Dedifferentiated amniotic fluid mesenchymal stem cell (primary cell): ENCODE measurements around the gene LGALS3.

ENCODE experiments used
- DNase-seq: peaks from one replicate; pipeline ENCODE4 v3.0.0-alpha.2; 2016; ENCODE audit errors: extremely low spot score

Gene LGALS3

GRCh38 chr14:55131370-55132137 is 2.5 kb downstream of the LGALS3 start:
- no peak for DNase-seq

DNA sequence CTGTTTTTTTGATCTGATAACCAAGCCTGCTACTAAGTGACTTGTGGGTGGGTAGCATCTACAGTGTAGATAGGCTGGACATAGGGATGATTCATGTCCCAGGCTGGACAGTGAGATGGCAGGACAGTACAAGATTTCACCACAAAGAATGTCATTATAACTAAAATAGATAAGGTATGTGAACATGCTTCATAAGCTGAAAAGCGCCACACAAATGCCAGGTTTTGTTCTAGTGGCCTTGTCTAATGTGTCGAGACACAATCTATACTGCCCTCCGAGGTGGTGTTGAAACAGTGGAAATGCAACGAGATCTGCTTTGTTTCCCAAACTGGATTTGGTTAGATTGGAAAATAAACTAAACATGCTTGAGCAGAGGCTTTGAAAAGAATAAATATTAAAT is 4.4 kb downstream of the LGALS3 start:
- no peak for DNase-seq

DNA sequence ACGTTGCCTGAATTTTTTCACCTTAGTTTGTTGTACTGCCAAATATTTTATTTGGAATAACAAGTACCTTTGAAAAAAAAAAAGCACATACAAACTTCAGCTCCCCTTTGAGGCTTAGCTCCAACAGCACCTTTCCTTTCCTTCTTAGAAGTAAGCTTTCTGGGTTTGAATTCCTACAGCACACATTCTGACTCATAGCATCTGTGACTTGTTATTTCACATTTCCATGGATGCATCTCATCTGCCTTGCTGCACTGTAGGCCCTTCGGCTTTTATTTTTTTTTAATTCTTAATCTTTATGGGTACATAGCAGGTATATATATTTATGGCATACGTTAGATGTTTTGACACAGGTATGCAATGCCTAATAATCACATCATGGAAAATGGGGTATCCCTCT is 7.2 kb downstream of the LGALS3 start:
- DNase-seq, result no peak

DNA sequence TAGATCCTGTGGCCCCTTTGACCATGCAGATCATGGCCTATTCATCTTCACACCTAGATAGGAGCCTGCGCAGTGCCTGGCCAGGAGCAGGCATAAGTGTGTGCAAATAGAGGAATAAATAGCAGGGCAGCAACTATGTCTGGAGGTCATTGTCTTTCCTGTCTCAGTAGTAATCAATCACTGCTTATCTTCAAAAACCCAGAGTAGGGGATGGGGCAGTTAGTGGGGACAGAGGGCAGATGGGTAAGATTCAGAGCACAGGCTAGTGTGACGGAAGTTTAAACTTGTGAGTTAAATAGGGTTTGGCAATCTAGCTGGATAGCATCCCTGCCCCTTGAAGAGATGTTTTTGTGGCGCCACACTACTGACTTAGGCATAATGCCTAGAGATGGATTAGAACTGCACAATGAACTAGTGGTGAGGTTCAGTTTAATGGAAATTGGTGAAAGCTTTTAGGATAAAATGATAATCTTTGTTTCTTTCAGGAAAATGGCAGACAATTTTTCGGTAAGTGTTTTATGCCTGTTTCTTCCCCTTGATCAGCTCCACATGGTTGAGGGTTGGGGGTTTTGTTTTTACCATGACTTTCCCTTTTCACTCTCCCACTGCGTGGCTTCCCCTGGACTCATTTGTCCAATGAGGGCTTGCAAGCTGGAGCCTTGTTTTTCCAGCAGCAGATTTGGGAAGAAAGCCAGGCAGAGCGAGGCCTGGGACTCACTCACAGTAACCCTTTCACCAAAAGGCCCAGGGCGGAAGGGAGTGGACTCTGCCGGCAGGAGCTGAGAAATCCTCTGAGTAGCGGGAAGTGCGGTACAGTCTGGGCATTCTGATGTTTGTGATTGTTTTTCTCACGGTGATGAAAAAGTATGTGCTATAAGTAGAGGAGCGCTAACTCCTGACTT is 8.1 kb downstream of the LGALS3 start:
- DNase-seq, result peak; percentile 73

DNA sequence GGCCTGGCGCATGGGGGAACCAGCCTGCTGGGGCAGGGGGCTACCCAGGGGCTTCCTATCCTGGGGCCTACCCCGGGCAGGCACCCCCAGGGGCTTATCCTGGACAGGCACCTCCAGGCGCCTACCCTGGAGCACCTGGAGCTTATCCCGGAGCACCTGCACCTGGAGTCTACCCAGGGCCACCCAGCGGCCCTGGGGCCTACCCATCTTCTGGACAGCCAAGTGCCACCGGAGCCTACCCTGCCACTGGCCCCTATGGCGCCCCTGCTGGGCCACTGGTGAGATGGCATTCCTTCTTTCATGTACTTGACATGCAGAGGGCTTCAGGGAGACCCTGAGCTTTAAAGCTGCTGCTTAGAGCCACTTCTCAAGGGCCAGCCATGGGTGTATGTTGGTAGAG is 9.0 kb downstream of the LGALS3 start:
- DNase-seq, result no peak

GRCh38 chr14:55139141-55139540 is 10.1 kb downstream of the LGALS3 start:
- no peak for DNase-seq

GRCh38 chr14:55139696-55140509 is 10.9 kb downstream of the LGALS3 start:
- DNase-seq, result no peak

DNA sequence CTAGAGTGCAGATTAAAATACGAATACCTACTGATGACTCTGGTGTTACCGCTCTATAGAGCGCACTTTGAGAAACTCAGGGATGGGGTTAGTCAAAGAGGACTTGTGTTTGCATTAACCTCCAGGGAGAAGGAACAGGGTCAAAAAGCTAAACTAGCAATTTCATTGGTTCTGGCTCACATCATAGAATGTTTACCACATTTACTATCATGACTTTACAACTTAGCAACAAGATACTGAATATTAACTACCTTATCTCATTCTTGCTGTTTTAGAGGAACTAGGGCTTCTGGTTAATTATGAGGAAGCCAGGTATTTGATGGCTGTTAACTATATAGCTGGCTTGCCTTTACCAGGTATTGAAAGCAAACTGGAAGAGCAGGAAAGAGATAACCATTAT is 12.8 kb downstream of the LGALS3 start:
- DNase-seq, result no peak

GRCh38 chr14:55142466-55142865 is 13.4 kb downstream of the LGALS3 start:
- no peak for DNase-seq

- DNase-seq, result no peak
Observed at GRCh38 chr14:55146425-55146824, 17.4 kb downstream of the LGALS3 start.

DNA sequence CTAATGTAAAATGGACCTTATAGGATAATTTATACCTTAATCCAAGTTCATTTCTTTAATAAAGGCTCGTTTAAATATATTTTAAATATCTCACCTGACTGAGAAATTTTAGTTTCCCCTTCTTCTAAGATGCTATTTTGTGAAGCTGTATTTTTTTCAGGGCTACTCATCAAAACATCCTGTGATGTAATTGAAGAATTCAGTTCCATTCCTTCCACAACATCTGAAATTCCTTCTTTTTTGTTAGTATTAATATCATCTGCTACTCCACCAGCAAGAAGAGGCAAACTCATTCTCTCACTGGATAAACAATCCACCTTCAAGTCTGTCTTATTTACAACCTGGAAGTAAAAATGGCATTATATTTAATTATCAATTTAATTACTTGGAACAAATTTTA is 22.5 kb downstream of the LGALS3 start:
- no peak for DNase-seq

- DNase-seq, result peak; percentile 24
Observed at GRCh38 chr14:55152052-55152753, 23.2 kb downstream of the LGALS3 start.

GRCh38 chr14:55153951-55154350 is 24.9 kb downstream of the LGALS3 start:
- no peak for DNase-seq

DNA sequence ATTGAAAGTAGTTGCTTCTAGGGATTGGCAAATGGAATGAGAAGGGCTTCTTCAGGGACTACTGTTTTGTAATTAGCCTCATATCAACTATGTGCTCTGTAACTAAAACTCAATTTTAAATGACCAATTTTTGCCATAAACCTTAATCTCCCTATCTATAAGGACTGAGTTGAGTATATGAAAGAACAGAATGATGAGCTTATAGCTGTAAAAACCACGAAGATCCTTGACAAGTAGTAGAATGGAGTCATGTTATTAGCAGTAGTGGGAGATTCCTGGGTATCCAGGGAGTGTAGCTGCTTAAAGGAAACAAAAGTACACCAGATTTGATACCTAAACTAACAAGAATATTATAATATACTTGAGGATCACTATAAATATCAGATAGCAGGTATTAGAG is 28.0 kb downstream of the LGALS3 start:
- no peak for DNase-seq

- DNase-seq, result no peak
Observed at GRCh38 chr14:55158412-55158811, 29.4 kb downstream of the LGALS3 start.

DNA sequence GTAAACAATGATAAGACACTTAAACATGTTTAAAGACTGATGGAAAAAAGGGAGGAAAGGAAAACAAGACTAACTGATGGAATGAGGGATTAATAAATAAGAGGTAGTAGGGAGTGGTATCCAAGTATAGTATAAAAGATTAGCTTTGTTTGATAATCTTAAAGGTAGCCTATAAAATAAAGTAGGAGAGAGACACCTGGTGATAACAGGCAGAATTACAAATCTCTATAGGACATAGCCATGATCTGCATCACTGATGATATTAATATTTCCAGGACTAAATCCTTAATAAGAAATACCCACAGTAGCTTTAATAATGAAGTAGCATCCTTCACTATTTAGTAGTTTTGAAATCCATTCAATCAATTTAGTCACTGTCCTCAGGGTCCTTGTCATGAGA is 31.9 kb downstream of the LGALS3 start:
- peak; percentile 36 for DNase-seq

DNA sequence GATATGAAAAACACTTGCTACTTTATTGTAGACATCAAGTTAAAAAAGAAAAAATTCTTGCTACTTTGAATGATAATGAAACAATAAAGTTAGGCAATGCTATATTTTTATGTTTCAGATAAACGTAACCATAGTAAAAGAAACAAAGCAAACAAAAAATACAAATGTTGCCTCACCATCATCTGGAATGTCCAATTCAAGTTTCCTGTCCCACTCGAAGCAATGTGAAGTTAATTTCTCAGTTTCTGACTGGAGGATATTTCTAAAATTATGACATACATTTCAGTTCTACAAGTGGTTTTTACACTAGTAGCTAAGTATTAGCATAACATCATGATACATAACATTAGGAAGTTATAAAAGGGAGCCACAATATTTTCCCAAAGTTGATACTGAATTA is 41.5 kb downstream of the LGALS3 start:
- no peak for DNase-seq

DNA sequence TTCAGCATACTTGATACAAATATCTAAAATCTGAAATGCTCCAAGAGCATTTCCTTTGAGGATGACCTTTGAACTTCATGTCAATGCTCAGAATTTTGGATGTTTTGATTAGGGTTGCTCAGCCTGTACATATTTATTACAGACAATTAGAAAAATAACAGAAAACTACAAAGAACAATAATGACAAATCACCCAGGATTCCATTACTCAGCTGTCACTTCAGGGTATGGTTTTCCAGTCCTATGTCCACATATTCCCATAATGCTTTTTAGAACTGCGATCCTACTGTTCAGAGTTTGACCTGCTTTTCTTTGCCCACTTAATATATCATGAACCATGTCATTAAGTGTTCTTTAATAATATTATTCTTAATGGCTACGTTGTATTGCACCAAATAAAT is 51.0 kb downstream of the LGALS3 start:
- no peak for DNase-seq

DNA sequence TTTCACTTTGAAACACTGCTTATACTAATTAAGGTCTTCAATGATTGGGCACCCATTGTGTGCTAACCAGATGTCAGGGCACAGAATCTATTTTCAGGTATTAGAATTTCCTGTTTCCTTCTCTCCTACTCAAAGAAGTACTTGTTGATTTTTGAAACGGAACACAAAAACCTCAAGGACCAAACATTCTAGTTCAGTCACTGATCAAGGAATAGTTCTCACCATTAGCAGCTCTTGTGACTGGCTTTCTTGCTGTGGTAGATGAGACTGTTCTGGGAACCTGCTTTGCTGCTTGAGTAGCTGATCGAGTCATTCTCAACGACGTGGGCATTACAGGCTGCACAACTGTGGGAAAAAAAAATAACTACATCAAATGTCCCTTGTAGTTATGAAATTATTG is 51.4 kb downstream of the LGALS3 start:
- no peak for DNase-seq

- DNase-seq, result no peak
Observed at GRCh38 chr14:55188686-55189295, 59.7 kb downstream of the LGALS3 start.

DNA sequence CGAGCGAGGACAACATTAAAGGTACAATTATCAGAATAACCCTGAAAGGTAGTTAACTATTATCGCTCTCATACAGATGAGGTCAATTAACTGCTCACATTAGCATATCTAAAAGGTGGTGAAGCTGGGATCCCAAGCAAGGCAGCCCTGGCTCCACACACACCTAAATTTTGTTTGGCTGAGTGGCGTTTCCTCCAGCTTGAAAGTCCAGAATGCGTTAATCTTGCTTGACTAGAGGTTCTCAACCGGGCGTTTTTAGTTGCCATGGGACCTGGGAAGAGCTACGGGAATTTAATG is 61.8 kb downstream of the LGALS3 start:
- no peak for DNase-seq
